AG04449 (cell line): ENCODE measurements around the gene PHLDA3.
A peak's percentile ranks its signal among the peaks of the same experiment; 100 is the strongest.
"Not testable (repeated sequence)": the region's sequence is repeated elsewhere in the genome, so short reads cannot be mapped to it uniquely, and the experiment has no call there.

Experiments
- CTCF ChIA-PET: fragments of 350-600 bp; formaldehyde crosslinking; extraction: SDS; loops from one replicate; lab custom pipeline; 2021; ENCODE audit warnings: antibody characterized with exemption; lab: Yijun Ruan, JAX
- POLR2A ChIA-PET: fragments of 400-600, 350-600 bp; formaldehyde crosslinking; extraction: SDS; loops from one replicate; lab custom pipeline; 2020; ENCODE audit warnings: antibody characterized with exemption, inconsistent platforms; lab: Yijun Ruan, JAX
- DNase-seq: peaks from one replicate; pipeline ENCODE4 v3.0.0-alpha.2; 2010; ENCODE audit warnings: low read depth, low spot score
- H3K4me3 ChIP-seq: 2 replicates; pipeline ENCODE4 v1.5.1; 2011; ENCODE audit warnings: low read depth, mild to moderate bottlenecking, control low read depth, low read length
- TF ChIP-seq, protein P1 (sequence below): IDR thresholded peaks from one replicate; pipeline ENCODE4 v1.5.1; 2011; ENCODE audit warnings: mild to moderate bottlenecking, moderate library complexity, low read length, control low read depth, inconsistent platforms; ENCODE audit not compliant: insufficient read depth; ENCODE audit errors: missing control alignments

The PHLDA3 gene

GRCh38 chr1:201482755-201483154 is 13.8 kb upstream of the PHLDA3 start:
- TF ChIP-seq, protein P1, sequence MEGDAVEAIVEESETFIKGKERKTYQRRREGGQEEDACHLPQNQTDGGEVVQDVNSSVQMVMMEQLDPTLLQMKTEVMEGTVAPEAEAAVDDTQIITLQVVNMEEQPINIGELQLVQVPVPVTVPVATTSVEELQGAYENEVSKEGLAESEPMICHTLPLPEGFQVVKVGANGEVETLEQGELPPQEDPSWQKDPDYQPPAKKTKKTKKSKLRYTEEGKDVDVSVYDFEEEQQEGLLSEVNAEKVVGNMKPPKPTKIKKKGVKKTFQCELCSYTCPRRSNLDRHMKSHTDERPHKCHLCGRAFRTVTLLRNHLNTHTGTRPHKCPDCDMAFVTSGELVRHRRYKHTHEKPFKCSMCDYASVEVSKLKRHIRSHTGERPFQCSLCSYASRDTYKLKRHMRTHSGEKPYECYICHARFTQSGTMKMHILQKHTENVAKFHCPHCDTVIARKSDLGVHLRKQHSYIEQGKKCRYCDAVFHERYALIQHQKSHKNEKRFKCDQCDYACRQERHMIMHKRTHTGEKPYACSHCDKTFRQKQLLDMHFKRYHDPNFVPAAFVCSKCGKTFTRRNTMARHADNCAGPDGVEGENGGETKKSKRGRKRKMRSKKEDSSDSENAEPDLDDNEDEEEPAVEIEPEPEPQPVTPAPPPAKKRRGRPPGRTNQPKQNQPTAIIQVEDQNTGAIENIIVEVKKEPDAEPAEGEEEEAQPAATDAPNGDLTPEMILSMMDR: no peak
- ChIA-PET POLR2A (interaction anchor here (1.0 to 2.4 kb wide), 4 partner anchors 9 to 35 kb away, joined by 3 to 11 read pairs (median 4); no protein-coding TSS in a partner anchor), CTCF (interaction anchor here (0.7 to 34.5 kb wide), 14 partner anchors 14 to 413 kb away, joined by 3 to 1139 read pairs (median 6); partner anchors contain the start of genes CSRP1 and PHLDA3)
- DNase-seq: no peak
- H3K4me3 ChIP-seq: no peak overlapping the region

GRCh38 chr1:201481761-201482493 is 12.9 kb upstream of the PHLDA3 start:
- CTCF ChIA-PET: interaction anchor here (0.7 to 34.5 kb wide), 24 partner anchors 10 to 413 kb away, joined by 3 to 1139 read pairs (median 6); partner anchors contain the start of genes CSRP1 and PHLDA3
- TF ChIP-seq, protein P1: peak; percentile 93
- H3K4me3 ChIP-seq: no peak overlapping the region; the same call in 1 of the 2 replicates

GRCh38 chr1:201481004-201481380 is 12.0 kb upstream of the PHLDA3 start:
- TF ChIP-seq, protein P1: no peak
- DNase-seq: no peak
- ChIA-PET CTCF (interaction anchor here (0.9 to 34.5 kb wide), 17 partner anchors 9 to 134 kb away, joined by 3 to 1139 read pairs (median 7); partner anchors contain the start of genes CSRP1 and PHLDA3), POLR2A (interaction anchor here (1.7 to 2.7 kb wide), 3 partner anchors 12 to 32 kb away, joined by 7 to 11 read pairs (median 11); partner anchors contain the start of genes CSRP1 and PHLDA3)
- H3K4me3 ChIP-seq: peak overlapping the region; percentile 8; the same call in 1 of the 2 replicates

More at GRCh38 chr1:201481761-201482493, 12.9 kb upstream of the PHLDA3 start:
- DNase-seq: no peak
- POLR2A ChIA-PET: interaction anchor here (1.0 to 2.4 kb wide), 5 partner anchors 9 to 34 kb away, joined by 3 to 11 read pairs (median 4); partner anchors contain the start of gene CSRP1

- H3K4me3 ChIP-seq: peak overlapping the region; percentile 8; the same call in 1 of the 2 replicates
- ChIA-PET POLR2A (interaction anchor here (1.4 to 2.7 kb wide), 4 partner anchors 11 to 33 kb away, joined by 6 to 11 read pairs (median 9); partner anchors contain the start of genes CSRP1 and PHLDA3), CTCF (interaction anchor here (0.8 to 34.5 kb wide), 18 partner anchors 8 to 134 kb away, joined by 3 to 1139 read pairs (median 7); partner anchors contain the start of genes CSRP1 and PHLDA3)
- TF ChIP-seq, protein P1: no peak
- DNase-seq: no peak
Measured at GRCh38 chr1:201480231-201481003, 11.4 kb upstream of the PHLDA3 start.

GRCh38 chr1:201479201-201479730 is 10.3 kb upstream of the PHLDA3 start:
- POLR2A ChIA-PET: interaction anchor here (1.4 to 2.7 kb wide), 2 partner anchors 10 to 24 kb away, joined by 6 to 11 read pairs; partner anchors contain the start of gene PHLDA3
- H3K4me3 ChIP-seq: no peak overlapping the region

GRCh38 chr1:201478666-201479065 is 9.7 kb upstream of the PHLDA3 start:
- H3K4me3 ChIP-seq, DNase-seq: not testable (repeated sequence)
- CTCF ChIA-PET: interaction anchor here (1.0 to 34.5 kb wide), 7 partner anchors 9 to 132 kb away, joined by 3 to 1139 read pairs (median 15); partner anchors contain the start of genes CSRP1 and PHLDA3
- POLR2A ChIA-PET: interaction anchor here (1.4 to 2.7 kb wide), 2 partner anchors 10 to 25 kb away, joined by 6 to 11 read pairs; partner anchors contain the start of gene PHLDA3

More at GRCh38 chr1:201479201-201479730, 10.3 kb upstream of the PHLDA3 start:
- DNase-seq: no peak
- TF ChIP-seq, protein P1: no peak
- CTCF ChIA-PET: interaction anchor here (1.5 to 34.5 kb wide), 7 partner anchors 8 to 132 kb away, joined by 3 to 1139 read pairs (median 15); partner anchors contain the start of genes CSRP1 and PHLDA3
